Measurements from ENCODE around the gene XRRA1. TPM values are rescaled to one million over a fixed set of nuclear protein-coding genes. Genes with fewer than 3 reads are reported as not detected.
A peak's percentile ranks its signal among the peaks of the same experiment; 100 is the strongest.

Gene XRRA1
- total RNA-seq, 1 experiment from 2014 or later: 49.6 TPM

DNA sequence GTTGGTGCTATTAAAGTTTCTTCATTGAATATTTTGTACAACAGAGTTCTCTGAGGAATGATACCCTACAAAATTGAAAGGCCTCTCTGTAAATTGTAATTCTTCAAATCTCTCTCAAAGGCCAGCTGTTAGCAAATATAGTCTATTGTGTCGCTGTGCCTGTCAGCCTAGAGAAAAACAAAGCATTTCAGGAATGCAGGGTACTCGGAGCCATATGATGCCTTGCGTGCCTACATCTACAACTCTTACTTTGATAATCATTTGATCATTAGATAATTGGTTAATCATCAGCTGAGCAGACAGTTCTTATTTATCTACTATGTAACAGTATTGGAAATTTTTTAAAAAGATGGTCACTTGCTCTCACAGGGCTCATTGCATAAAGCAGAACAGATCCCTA is 132.9 kb downstream of the XRRA1 start:
- POLR2A ChIA-PET: interaction anchor here (0.7 kb wide), 1 partner anchor 78 kb away, joined by 4 read pairs; no protein-coding TSS in a partner anchor
- TF ChIP-seq CTCF (IDR thresholded peaks at IDR 0.05; ENCODE audit: unreplicated experiment): no peak
- H3K4me3 Mint-ChIP-seq (ENCODE audit: unreplicated experiment): no peak overlapping the region
- H3K9me3 Mint-ChIP-seq (ENCODE audit: unreplicated experiment): no peaks in the 10 kb centered on the region
- peaks cover 17% of the 10 kb centered on the region for H3K4me1 Mint-ChIP-seq (ENCODE audit: insufficient read depth, unreplicated experiment)
- H3K27ac Mint-ChIP-seq (ENCODE audit: low read depth, unreplicated experiment): no peak overlapping the region
- no TSS peak for BruUV-seq (replicated peaks)
- CTCF ChIA-PET: interaction anchor here (0.6 kb wide), 1 partner anchor 1288 kb away, joined by 3 read pairs; no protein-coding TSS in a partner anchor
- H3K36me3 Mint-ChIP-seq (ENCODE audit: insufficient read depth, unreplicated experiment): peaks cover 46% of the 10 kb centered on the region
- intact Hi-C loops (cut with micrococcal nuclease): no loop called here
- H3K27me3 Mint-ChIP-seq (ENCODE audit: insufficient read depth, unreplicated experiment): no peaks in the 10 kb centered on the region
- DNase-seq (ENCODE audit: unreplicated experiment): no peak

DNA sequence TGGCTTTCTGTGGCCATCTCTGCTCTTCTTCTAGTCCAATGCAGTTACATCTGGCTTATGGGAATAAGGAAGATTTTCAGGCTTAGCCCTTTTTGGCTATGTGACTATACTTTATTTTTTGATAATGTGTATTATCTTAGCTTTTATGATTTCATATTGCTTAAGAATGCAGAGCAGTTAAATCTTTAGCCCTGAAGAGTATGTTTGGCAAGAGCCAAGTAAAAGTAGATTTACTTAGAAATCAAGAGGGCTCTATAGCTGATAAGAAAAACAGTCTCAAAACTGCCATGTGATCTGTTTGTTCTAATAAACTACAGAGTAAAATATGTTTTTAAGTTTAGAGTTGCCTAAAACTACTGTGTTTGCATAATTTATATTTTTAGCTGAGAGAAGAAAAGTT is 139.1 kb downstream of the XRRA1 start:
- BruUV-seq (replicated peaks): no TSS peak
- ChIA-PET CTCF (interaction anchor here (0.6 kb wide), 1 partner anchor 139 kb away, joined by 3 read pairs; no protein-coding TSS in a partner anchor), POLR2A (interaction anchor here (0.7 kb wide), 1 partner anchor 79 kb away, joined by 4 read pairs; no protein-coding TSS in a partner anchor)
- Mint-ChIP-seq H3K9me3 (ENCODE audit: unreplicated experiment) (no peaks in the 10 kb centered on the region), H3K36me3 (ENCODE audit: insufficient read depth, unreplicated experiment) (peaks cover 40% of the 10 kb centered on the region), H3K27me3 (ENCODE audit: insufficient read depth, unreplicated experiment) (no peaks in the 10 kb centered on the region), H3K27ac (ENCODE audit: low read depth, unreplicated experiment) (no peak overlapping the region), H3K4me3 (ENCODE audit: unreplicated experiment) (no peak overlapping the region), H3K4me1 (ENCODE audit: insufficient read depth, unreplicated experiment) (peaks cover 7% of the 10 kb centered on the region)
- no peak for DNase-seq (ENCODE audit: unreplicated experiment)
- no peak for TF ChIP-seq CTCF (IDR thresholded peaks at IDR 0.05; ENCODE audit: unreplicated experiment)
- intact Hi-C loops (cut with micrococcal nuclease): no loop called here

- TF ChIP-seq CTCF (IDR thresholded peaks at IDR 0.05; ENCODE audit: unreplicated experiment): no peak
- no peak overlapping the region for H3K4me3 Mint-ChIP-seq (ENCODE audit: unreplicated experiment)
- H3K27ac Mint-ChIP-seq (ENCODE audit: low read depth, unreplicated experiment): no peak overlapping the region
- no TSS peak for BruUV-seq (replicated peaks)
- H3K27me3 Mint-ChIP-seq (ENCODE audit: insufficient read depth, unreplicated experiment): no peaks in the 10 kb centered on the region
- H3K36me3 Mint-ChIP-seq (ENCODE audit: insufficient read depth, unreplicated experiment): peaks cover 18% of the 10 kb centered on the region
- H3K9me3 Mint-ChIP-seq (ENCODE audit: unreplicated experiment): no peaks in the 10 kb centered on the region
- ChIA-PET POLR2A (no interaction called here), CTCF (no interaction called here)
- peaks cover 7% of the 10 kb centered on the region for H3K4me1 Mint-ChIP-seq (ENCODE audit: insufficient read depth, unreplicated experiment)
- intact Hi-C loops (cut with micrococcal nuclease): no loop called here
- DNase-seq (ENCODE audit: unreplicated experiment): peak; percentile 58
Measured at GRCh38 chr11:74806267-74806666, 142.6 kb downstream of the XRRA1 start.

GRCh38 chr11:74791333-74792100 is 157.4 kb downstream of the XRRA1 start:
- Mint-ChIP-seq H3K4me1 (ENCODE audit: insufficient read depth, unreplicated experiment) (no peaks in the 10 kb centered on the region), H3K27me3 (ENCODE audit: insufficient read depth, unreplicated experiment) (no peaks in the 10 kb centered on the region), H3K9me3 (ENCODE audit: unreplicated experiment) (no peaks in the 10 kb centered on the region), H3K27ac (ENCODE audit: low read depth, unreplicated experiment) (no peak overlapping the region), H3K36me3 (ENCODE audit: insufficient read depth, unreplicated experiment) (peaks cover 15% of the 10 kb centered on the region), H3K4me3 (ENCODE audit: unreplicated experiment) (no peak overlapping the region)
- no peak for TF ChIP-seq CTCF (IDR thresholded peaks at IDR 0.05; ENCODE audit: unreplicated experiment)
- BruUV-seq (replicated peaks): no TSS peak
- ChIA-PET POLR2A (interaction anchor here (1.5 kb wide), 1 partner anchor 16 kb away, joined by 3 read pairs; no protein-coding TSS in a partner anchor), CTCF (no interaction called here)
- intact Hi-C loops (cut with micrococcal nuclease): no loop called here
- no peak for DNase-seq (ENCODE audit: unreplicated experiment)

Other genes with a start within 250 kb of the XRRA1 start
- gene CHRDL2, start 217.7 kb downstream of the XRRA1 start, total RNA-seq (2022): not detected in 2 replicates
- 15.0 and 18.0 TPM in 2 replicates for gene RNF169, start 200.2 kb downstream of the XRRA1 start, total RNA-seq (2022)
- 198 and 217 TPM in 2 replicates for gene SPCS2, start 175 bp upstream of the XRRA1 start, total RNA-seq (2022)
- 8.7 and 10.0 TPM in 2 replicates for gene NEU3, start 39.8 kb upstream of the XRRA1 start, total RNA-seq (2022)
- gene OR2AT4, start 147.8 kb upstream of the XRRA1 start, total RNA-seq (2022): not detected in 2 replicates
- not detected in 2 replicates for gene SLCO2B1, start 202.0 kb upstream of the XRRA1 start, total RNA-seq (2022)